ENCODE data around the gene DYNLT1. TPM values are rescaled to one million over a fixed set of nuclear protein-coding genes. Genes with fewer than 3 reads are reported as not detected.
A peak's percentile ranks its signal among the peaks of the same experiment; 100 is the strongest.

The DYNLT1 gene
- total RNA-seq, 6 experiments from 2014 or later, result 163 to 185 (median 170) TPM

DNA sequence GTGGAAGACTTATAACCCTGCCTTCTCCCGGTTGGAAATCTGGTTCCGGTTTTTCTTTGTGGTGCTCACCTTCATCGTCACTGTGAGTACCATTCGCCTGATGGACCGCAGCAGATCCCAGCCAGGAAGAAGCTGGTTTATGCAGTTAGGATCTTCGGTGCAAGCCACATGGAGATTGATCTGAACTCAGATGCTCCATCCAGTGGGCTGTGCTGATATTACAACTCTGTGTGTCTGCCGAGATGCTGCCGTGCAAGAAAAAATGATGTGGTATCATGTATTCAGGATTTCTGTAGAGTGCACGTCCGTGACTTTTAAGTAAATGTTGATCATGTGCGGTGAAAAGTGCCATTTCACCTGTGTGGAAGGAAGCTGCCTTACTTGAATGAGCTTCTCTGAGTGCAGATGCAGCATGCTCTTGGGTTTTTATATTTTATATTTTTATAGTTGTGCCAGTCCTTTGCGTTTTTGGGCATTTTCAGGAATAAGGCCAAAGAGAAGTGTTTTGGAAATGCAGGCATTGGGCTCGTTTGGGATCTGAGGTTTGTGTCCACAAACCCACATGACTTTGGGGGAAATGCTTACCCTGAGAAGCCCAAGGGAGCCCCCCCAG lies 39.2 kb downstream of the DYNLT1 start:
- DNase-seq, result peak; percentile 68
- TF ChIP-seq, protein P1, sequence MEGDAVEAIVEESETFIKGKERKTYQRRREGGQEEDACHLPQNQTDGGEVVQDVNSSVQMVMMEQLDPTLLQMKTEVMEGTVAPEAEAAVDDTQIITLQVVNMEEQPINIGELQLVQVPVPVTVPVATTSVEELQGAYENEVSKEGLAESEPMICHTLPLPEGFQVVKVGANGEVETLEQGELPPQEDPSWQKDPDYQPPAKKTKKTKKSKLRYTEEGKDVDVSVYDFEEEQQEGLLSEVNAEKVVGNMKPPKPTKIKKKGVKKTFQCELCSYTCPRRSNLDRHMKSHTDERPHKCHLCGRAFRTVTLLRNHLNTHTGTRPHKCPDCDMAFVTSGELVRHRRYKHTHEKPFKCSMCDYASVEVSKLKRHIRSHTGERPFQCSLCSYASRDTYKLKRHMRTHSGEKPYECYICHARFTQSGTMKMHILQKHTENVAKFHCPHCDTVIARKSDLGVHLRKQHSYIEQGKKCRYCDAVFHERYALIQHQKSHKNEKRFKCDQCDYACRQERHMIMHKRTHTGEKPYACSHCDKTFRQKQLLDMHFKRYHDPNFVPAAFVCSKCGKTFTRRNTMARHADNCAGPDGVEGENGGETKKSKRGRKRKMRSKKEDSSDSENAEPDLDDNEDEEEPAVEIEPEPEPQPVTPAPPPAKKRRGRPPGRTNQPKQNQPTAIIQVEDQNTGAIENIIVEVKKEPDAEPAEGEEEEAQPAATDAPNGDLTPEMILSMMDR (IDR thresholded peaks at IDR 0.05), result peak; percentile 85
- Mint-ChIP-seq H3K36me3 (ENCODE audit: low read depth) (peaks cover 20% of the 10 kb centered on the region), H3K27me3 (ENCODE audit: insufficient read depth) (no peaks in the 10 kb centered on the region; the same call in 1 of the 2 replicates), H3K4me1 (ENCODE audit: low read depth) (0 out of 2 replicates have a peak, but pooled peaks cover 5% of the 10 kb centered on the region), H3K27ac (no peak overlapping the region), H3K9me3 (no peaks in the 10 kb centered on the region), H3K4me3 (no peak overlapping the region)

DNA sequence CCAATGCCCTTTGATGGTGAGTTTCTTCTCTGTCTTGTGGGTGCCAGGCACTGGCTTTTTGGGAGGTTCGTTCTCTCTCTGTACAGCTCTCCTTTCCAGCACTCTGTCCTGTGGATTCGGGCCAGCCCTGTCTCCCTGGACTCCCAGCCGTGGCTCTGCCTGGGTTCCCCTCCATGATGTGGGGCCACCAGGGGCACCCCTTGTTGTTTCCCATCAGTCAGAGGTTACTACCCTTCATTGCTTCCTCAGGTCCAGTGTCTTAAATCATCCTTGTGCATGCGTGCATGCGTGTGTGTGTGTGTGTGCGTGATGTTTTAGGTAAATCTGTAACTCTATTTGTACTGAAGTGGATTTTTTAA lies 40.5 kb downstream of the DYNLT1 start:
- no peak overlapping the region for H3K27ac Mint-ChIP-seq
- DNase-seq, result no peak
- peaks cover 24% of the 10 kb centered on the region for H3K36me3 Mint-ChIP-seq (ENCODE audit: low read depth)
- H3K9me3 Mint-ChIP-seq, result no peaks in the 10 kb centered on the region
- TF ChIP-seq, protein P1 (IDR thresholded peaks at IDR 0.05), result no peak
- no peaks in the 10 kb centered on the region; the same call in 1 of the 2 replicates for H3K27me3 Mint-ChIP-seq (ENCODE audit: insufficient read depth)
- H3K4me3 Mint-ChIP-seq, result no peak overlapping the region
- H3K4me1 Mint-ChIP-seq (ENCODE audit: low read depth), result no peaks in the 10 kb centered on the region

DNA sequence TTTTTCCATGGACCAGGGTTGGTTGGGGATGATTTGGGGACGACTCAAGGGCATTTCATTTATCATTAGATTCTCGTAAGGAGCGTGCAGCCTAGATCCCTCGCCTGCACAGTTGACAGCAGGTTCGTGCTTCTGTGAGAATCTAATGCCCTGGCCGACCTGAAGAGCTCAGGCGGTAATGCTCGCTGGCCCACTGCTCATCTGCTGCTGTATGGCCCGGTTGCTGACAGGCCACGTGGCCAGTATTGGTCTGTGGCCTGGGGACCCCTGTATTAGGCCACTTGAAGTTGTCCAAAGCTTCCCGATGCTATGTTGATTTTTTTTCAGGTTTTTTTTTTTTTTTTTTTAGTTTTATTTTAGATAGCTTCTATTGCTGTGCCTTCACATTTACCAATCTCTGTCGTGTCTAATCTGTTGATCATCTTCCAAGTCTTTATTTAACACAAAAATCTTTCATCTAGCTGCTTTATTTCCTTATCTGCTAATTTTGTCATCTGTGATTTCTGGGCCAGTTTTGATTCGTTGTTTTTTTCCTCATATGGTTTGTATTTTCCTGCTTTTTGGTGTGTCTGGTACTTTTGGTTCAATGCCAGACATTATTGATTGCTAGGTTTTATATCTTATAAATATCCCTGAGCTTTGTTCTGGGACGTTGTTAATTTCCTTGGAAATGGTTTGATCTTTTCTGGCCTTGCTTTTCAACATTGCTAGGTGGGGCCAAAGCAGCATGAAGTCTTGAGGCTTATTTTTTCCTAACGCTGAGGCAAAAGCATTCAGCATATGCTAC lies 41.1 kb downstream of the DYNLT1 start:
- H3K9me3 Mint-ChIP-seq, result no peaks in the 10 kb centered on the region
- TF ChIP-seq, protein P1 (IDR thresholded peaks at IDR 0.05), result no peak
- no peaks in the 10 kb centered on the region for H3K4me1 Mint-ChIP-seq (ENCODE audit: low read depth)
- H3K36me3 Mint-ChIP-seq (ENCODE audit: low read depth), result peaks cover 21% of the 10 kb centered on the region
- H3K27ac Mint-ChIP-seq, result no peak overlapping the region
- no peak for DNase-seq
- H3K27me3 Mint-ChIP-seq (ENCODE audit: insufficient read depth), result no peaks in the 10 kb centered on the region; the same call in 1 of the 2 replicates
- H3K4me3 Mint-ChIP-seq, result no peak overlapping the region

DNA sequence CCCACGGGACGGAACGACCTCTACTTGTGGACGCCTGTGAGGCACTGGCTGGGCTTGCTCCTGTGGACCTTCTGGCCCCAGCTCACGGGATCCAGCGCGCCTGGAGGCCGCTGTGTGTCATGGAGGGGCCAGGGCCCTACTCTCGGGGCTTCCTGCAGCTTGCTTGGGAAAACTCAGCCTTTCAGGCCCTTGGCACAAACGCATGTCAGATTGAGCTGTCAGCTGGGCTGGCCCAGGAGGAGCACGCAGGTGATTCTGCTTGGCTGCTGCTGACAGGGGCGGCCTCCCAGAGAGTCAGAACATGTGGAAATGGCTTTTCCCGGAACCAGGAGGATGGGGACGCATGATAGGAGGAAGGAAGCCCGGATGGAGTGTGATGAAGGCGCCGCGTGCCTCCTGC lies 44.9 kb downstream of the DYNLT1 start:
- Mint-ChIP-seq H3K27ac (no peak overlapping the region), H3K9me3 (no peaks in the 10 kb centered on the region), H3K36me3 (ENCODE audit: low read depth) (peaks cover 4% of the 10 kb centered on the region), H3K27me3 (ENCODE audit: insufficient read depth) (no peaks in the 10 kb centered on the region; the same call in 1 of the 2 replicates), H3K4me1 (ENCODE audit: low read depth) (no peaks in the 10 kb centered on the region), H3K4me3 (no peak overlapping the region)
- TF ChIP-seq, protein P1 (IDR thresholded peaks at IDR 0.05), result no peak
- DNase-seq, result no peak

DNA sequence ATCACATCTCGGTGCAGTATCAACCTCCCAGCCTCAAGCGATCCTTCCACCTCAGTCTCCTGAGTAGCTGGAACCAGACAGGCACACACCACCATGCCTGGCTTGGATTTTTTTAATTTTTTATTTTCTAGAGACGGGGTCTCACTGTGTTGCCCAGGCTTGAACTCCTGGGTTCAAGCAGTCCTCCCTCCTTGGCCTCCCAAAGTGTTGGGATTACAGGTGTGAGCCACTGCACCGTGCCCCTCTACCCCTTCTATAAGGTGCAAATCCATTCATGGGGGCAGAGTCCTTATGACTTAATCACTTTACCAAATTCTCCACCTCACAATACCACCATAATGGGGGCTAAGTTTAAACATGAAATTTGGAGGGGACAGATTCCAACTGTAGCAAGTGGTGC lies 47.0 kb downstream of the DYNLT1 start:
- H3K36me3 Mint-ChIP-seq (ENCODE audit: low read depth), result peaks cover 4% of the 10 kb centered on the region
- no peaks in the 10 kb centered on the region for H3K4me1 Mint-ChIP-seq (ENCODE audit: low read depth)
- H3K9me3 Mint-ChIP-seq, result no peaks in the 10 kb centered on the region
- no peaks in the 10 kb centered on the region; the same call in 1 of the 2 replicates for H3K27me3 Mint-ChIP-seq (ENCODE audit: insufficient read depth)
- TF ChIP-seq, protein P1 (IDR thresholded peaks at IDR 0.05), result no peak
- no peak for DNase-seq
- H3K27ac Mint-ChIP-seq, result no peak overlapping the region
- H3K4me3 Mint-ChIP-seq, result no peak overlapping the region
